ENCODE measurements around the gene FOXF1.
A peak's percentile ranks its signal among the peaks of the same experiment; 100 is the strongest.

FOXF1 gene

DNA sequence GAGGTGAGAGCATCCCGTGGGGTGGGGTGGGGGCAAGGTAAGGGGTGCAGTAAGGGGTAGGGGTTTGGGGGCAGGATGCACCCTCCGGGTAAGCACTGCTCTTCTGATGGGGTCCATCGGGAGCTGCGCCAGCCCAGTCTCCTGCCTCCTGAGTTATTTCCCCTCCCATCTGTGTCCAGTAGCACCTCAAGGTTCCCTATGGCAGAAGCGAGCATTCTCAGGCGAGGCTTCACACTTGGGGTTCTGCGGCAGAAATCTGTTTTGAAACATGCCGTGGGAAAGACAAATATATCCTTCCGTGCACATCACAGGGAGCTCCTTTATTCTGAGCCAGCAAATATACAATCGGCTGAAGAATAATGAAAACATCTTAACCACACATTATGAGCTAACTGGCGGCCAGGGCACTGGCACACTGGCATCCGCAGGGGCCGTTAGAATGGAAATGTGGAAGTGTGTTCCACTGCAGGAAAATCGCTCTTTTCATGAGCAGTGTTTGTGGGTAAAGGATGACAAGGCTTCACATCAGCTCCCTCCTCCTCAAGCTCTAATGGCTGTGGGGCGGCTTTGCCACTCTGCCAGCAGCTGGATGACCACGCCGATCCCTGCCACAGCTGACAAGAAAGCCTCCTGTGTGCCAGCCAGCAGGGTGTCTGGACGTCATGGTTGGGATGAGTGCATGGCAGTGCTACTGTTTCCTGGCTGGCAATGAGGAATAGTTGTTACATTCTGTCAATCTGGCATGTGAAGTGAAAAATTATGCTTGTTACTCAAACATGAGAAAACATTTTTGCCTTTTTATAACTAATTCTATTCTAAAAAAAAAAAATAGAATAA, 24.7 kb downstream of the FOXF1 start:
- no peak for DNase-seq (ENCODE audit: low read depth)

DNA sequence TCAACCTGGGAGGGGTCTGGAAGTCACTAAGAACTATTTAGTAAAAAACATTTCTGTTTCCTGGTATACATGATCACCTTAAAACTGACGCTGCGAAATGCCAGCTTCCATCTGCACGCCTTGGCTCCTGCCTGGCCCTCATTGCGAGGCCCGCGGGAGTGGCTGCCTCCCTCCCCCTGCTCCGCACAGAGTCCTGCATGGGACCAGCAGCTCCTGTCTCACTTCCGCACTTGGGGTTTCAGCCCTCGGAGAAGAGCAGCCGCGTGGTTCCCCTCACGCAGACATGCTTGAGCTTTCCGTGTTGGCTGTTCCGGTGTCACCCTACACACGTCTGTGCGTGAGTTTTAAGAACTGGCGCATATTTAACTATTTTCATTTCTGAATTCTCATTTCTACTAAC, 26.3 kb downstream of the FOXF1 start:
- no peak for DNase-seq (ENCODE audit: low read depth)

DNA sequence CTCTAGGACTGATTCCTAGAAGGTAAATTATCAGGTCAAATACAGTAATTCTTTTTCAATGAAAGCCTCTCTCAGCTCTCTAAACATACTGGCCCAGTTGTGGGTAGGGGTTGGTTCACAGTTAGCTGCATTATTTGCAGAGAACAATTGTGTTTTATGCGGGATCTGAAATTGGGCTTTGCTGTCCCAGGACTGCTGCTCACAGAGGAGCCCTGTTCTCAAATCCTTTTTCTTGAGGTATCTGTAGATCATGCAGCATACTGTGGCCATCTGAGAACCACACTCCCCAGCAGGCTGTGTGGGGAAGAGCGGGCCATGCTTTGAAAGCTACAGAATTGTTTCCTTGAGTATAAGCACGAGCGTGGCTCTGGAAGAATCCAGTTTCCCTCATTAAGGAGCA, 27.2 kb downstream of the FOXF1 start:
- no peak for DNase-seq (ENCODE audit: low read depth)

- DNase-seq (ENCODE audit: low read depth), result no peak
Measured at GRCh38 chr16:86538196-86538780, 28.0 kb downstream of the FOXF1 start.

DNA sequence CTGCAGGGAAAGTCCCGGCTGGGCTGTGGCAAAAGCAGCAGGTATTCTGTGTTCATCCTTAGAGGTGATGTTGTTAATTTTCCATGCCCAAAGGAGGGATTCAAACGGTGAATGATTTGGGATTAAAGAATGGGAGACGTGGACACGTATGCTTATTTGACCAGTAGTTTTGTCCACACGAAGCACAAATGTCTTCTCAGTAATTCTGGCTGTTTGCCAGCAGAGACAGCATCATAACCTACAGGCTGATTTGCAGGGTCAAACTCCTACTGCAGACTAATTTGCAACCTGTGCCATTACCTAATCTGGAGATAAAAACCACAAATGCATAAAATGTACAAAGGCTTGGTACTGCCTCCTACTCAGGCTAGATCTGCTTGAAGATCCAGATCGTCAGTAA, 30.6 kb downstream of the FOXF1 start:
- DNase-seq (ENCODE audit: low read depth), result no peak

DNA sequence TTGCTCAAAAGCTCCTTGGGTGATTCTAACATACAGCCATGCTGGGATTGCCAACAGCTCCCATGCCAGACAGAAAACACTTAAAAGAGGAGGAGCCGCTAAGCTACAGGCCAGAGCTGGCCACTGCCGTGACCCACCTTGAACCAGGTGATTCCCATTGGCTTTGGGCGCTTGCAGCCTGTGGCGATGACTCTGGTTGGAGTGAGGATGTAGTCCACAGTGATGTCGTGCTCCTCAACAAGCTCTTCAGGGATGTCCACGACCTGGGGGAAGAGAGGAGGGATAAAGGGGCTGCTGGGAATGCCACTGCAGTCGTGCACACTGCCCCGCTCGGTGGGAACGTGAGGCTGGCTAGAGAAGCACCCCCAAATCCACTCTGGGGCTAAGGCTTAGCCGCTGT, 31.2 kb downstream of the FOXF1 start:
- no peak for DNase-seq (ENCODE audit: low read depth)

GRCh38 chr16:86542756-86543750, 32.7 kb downstream of the FOXF1 start:
- no peak for DNase-seq (ENCODE audit: low read depth)

DNA sequence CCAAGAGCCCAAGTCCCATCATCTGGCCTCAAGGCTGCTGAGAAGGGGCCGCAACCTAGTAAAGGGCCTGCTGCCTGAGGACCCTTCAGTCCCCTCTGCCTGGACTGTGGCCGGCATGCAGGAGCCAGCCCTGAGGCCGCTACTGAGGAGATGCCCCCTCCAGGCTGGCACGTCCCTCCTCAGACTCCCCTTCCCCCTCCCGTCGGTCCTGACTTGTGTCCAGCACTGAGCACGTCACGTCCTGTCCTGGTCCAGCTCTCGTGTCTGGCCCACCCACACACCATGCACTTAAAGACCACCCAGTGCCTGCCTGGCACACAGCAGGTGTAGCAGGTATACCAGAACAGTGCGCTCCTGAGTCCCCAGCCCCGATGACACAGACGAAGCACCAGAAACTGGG, 35.2 kb downstream of the FOXF1 start:
- DNase-seq (ENCODE audit: low read depth), result no peak

DNA sequence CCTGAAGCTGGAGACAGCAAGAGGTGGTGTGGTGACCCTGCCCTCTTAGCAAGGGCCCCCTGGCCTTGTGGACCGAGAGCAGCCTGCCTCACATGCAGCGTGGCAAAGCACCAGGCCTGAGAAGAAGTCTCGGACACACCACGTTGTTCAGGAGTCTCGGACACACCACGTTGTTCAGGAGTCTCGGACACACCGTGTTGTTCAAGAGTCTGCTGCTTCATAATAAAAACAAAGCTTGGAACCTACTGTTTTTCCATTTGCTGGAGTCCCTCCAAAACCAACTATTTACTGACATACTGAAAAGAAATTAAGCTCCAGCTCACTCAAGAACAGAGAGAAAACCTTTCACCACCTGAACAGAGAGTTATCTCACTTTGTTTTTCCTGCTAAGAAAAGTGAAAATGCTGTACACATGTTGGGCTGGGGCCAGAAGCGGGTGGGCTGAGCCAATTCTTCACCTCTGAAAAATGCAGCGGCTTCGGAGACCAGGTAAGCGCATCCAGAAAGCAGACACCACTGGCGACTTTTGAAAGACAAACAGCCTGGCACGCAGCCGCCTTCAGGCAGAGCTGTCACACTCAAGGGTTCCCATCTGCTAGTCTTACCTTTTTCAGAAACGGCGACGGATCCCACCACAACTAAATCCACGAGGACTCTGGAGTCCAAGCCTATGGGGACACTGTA, 35.8 kb downstream of the FOXF1 start:
- no peak for DNase-seq (ENCODE audit: low read depth)

DNA sequence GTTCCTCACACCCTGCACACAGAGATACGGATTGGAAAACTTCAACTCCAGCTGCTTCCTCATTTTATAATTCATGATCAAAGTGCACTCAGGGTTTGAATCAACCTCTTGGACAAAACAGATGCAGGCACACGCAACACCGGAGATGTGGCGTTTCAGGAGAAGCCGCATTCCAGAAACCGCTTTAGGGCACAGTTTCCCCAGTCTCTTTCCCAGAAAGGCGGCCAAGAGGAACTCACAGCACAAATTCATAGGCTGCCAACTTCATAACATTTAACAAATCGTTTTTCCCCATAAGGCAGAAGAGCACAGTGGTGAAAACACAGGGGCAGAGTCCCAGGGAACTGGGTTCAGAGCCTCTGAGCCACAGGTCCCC, 36.3 kb downstream of the FOXF1 start:
- DNase-seq (ENCODE audit: low read depth), result no peak

DNA sequence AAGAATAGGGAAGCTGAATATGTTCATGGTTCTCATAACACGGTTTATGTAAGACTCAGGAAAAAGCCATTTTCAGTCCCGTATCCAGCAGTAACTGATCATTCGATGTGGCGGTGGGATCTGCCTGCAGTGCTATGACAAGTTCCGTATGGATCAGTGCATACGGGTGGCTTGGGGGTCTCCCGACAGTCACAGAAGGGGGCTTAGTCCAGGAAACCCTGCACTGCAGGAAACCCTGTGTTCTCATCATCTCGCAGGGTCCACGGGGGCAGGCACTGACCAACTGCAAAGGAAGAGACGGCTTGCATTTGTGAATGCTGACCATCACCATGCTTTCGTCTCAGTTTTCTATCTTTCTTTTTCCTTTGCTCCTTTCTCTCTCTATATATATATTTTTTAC, 37.0 kb downstream of the FOXF1 start:
- DNase-seq (ENCODE audit: low read depth), result no peak

GRCh38 chr16:86549076-86549892, 39.0 kb downstream of the FOXF1 start:
- no peak for DNase-seq (ENCODE audit: low read depth)

GRCh38 chr16:86549893-86550190, 39.5 kb downstream of the FOXF1 start:
- no peak for DNase-seq (ENCODE audit: low read depth)

DNA sequence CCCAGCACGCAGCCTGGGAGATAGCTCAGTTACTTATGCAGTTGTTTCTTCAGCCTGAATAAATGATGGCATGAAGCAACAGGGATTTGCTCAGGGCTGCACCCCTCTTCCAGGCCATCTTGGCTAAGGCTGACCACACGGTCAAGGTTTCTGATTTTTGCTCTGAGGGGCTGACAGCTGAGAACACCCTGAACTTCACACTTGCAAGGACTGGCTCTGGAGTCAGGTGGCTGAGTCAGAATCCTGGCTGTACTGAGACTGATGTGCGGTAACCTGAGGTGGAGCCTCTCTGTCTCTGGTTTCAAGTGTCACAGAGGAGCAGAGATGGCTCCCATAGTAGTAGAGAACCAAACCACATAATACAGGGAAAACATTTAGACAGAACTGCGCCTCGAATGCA, 40.0 kb downstream of the FOXF1 start:
- DNase-seq (ENCODE audit: low read depth), result no peak

DNA sequence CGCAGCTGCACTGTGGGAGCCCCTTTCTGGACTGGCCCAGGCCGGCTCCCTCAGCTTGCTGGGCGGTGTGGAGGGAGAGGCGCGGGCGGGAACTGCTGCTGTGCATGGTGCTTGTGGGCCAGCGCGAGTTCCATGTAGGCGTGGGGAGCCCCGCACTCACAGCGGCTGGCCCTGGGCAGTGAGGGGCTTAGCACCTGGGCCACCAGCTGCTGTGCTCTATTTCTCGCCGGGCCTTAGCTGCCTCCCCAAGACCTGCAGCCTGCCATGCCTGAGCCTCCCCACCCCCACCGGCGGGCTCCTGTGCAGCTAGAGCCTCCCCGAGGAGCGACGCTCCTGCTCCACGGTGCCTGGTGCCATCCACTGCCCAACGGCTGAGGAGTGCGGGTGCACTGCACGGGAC, 43.0 kb downstream of the FOXF1 start:
- no peak for DNase-seq (ENCODE audit: low read depth)

DNA sequence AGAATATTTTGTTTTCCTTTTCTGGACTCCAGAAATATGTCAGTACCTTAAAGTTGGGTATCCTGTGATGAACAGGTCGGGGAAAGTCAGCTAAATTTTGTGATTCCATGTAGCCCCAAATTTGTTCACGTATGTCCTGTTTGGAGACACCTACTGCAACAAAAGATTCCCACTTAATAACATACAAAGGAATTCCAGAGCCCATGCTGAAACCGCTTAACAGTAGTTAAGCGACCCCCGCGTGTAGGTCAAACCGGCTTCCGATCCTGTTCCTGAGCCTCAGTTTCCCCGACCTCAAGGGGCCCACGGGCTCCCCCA, 44.2 kb downstream of the FOXF1 start:
- no peak for DNase-seq (ENCODE audit: low read depth)

DNA sequence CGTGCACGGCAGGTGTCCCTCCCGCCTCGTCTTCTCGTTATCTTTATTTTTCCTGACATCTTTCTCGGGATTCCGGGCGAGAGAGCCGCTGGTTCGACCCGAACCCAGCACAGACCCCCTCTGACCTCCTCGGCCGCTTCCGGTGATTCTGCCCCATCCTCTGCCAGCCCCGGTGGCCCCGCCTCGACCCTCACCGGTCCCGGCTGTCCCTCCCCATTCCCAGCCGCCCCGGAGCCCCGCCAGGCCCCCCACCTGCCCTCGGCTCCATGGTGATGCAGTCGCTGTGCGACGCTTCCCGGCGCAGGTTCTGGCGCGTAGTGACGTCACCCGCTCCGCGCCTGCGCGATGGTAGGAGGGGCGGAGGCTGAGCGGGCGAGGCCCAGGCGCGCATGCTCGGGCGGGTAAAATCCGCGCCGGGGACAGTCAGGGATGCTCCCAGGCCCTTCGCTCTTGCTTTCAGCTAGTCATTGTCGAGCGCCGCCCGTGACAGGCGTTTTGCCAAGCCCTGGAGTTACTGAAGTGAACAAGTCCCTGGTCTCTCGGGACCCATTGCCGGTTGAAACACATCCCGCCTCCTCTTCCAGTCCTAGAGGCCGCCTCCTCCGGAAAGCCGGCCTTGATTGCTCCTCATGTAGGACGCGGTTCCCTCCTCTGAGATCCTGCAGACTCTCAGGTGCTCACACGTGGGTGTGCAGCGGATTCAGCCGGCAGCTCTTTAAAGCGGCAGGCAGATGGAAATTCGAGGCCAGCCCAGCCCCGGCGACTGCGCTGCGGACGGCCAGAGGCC, 44.8 kb downstream of the FOXF1 start, which contains the start of gene MTHFSD:
Gene MTHFSD (minus strand): TSS at position 319 of the 787 bp plus-strand sequence. CDS start 51 bp downstream, at position 268.
- peak; percentile 94 for DNase-seq (ENCODE audit: low read depth)

- DNase-seq (ENCODE audit: low read depth), result no peak
Measured at GRCh38 chr16:86555704-86556075, 45.4 kb downstream of the FOXF1 start.

DNA sequence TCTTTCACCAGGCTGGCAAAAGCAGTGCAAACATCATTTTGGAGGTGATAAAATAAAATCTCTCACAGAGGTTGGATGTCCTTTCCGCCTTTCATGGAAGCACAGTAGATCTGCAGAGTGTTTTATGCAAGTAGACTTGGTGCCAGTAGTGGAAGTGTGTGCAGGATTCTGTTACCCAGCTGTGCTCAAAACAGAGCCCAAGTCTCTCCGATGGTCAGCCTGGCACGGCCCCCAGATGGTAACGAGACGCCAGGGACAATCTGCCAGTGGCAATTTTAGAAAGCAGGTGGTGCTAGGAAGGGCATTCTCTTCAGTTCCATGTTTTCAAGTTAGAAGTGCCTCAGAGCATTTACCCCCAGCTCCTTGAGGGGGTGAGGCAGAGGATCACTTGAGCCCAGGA, 46.2 kb downstream of the FOXF1 start:
- DNase-seq (ENCODE audit: low read depth), result no peak

DNA sequence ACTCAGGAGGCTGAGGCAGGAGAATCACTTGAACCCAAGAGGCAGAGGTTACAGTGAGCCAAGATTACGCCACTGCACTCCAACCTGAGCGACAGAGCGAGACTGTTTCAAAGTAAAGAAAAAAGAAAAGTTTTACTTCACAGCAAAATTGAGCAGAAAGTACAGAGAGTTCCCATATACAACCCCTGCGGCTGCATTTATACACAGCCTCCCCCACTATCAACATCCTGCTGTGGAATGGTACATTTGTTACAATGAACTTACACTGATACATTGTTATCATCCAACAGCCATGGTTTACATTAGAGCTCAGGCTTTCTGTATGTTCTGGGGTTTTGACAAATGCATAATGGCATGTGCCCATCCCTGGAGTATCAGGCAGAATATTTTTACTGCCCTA, 47.3 kb downstream of the FOXF1 start:
- DNase-seq (ENCODE audit: low read depth), result no peak

All from stimulated activated CD4-positive, alpha-beta T cell treated with anti-CD3 and anti-CD28 coated beads, Interleukin-2, amount 100 ng/mL, for 4 hours (primary cell).